ENCODE results near the gene IREB2. TPM values are rescaled to one million over a fixed set of nuclear protein-coding genes. Genes with fewer than 3 reads are reported as not detected.
"Not testable (repeated sequence)": the region's sequence is repeated elsewhere in the genome, so short reads cannot be mapped to it uniquely, and the experiment has no call there.

IREB2 gene
- total and polyA plus RNA-seq, 2 of the 13 experiments (the other 11 are each of a cell fraction or from before 2014, with no cell fraction given) = 24.2 to 30.4 TPM

DNA sequence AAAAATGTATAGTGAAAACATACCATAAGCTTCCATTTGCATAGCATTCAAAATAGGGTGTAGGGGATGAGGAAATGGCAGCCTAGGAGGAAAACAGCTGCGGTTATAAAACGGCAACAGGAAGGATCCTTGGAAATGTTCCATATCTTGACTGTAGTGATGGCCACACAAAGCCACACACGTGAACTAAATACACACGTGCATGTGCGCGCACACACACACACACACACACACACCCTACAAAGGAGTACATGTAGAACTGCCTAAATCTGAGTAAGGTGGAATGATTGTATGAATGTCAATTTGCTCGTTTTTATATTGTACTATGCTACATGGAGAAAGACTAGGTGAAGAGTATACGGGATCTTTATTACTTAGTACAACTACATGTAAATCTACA, 3.9 kb upstream of the IREB2 start (continued):
- TF ChIP-seq, protein P1, sequence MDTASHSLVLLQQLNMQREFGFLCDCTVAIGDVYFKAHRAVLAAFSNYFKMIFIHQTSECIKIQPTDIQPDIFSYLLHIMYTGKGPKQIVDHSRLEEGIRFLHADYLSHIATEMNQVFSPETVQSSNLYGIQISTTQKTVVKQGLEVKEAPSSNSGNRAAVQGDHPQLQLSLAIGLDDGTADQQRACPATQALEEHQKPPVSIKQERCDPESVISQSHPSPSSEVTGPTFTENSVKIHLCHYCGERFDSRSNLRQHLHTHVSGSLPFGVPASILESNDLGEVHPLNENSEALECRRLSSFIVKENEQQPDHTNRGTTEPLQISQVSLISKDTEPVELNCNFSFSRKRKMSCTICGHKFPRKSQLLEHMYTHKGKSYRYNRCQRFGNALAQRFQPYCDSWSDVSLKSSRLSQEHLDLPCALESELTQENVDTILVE (CRISPR knock-in tag; IDR thresholded peaks at IDR 0.05) = no peak
- TF ChIP-seq, protein P2, sequence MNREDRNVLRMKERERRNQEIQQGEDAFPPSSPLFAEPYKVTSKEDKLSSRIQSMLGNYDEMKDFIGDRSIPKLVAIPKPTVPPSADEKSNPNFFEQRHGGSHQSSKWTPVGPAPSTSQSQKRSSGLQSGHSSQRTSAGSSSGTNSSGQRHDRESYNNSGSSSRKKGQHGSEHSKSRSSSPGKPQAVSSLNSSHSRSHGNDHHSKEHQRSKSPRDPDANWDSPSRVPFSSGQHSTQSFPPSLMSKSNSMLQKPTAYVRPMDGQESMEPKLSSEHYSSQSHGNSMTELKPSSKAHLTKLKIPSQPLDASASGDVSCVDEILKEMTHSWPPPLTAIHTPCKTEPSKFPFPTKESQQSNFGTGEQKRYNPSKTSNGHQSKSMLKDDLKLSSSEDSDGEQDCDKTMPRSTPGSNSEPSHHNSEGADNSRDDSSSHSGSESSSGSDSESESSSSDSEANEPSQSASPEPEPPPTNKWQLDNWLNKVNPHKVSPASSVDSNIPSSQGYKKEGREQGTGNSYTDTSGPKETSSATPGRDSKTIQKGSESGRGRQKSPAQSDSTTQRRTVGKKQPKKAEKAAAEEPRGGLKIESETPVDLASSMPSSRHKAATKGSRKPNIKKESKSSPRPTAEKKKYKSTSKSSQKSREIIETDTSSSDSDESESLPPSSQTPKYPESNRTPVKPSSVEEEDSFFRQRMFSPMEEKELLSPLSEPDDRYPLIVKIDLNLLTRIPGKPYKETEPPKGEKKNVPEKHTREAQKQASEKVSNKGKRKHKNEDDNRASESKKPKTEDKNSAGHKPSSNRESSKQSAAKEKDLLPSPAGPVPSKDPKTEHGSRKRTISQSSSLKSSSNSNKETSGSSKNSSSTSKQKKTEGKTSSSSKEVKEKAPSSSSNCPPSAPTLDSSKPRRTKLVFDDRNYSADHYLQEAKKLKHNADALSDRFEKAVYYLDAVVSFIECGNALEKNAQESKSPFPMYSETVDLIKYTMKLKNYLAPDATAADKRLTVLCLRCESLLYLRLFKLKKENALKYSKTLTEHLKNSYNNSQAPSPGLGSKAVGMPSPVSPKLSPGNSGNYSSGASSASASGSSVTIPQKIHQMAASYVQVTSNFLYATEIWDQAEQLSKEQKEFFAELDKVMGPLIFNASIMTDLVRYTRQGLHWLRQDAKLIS (CRISPR knock-in tag; IDR thresholded peaks at IDR 0.05) = no peak

- H3K36me3 ChIP-seq (replicated peaks in 1 of 2; ENCODE audit: control insufficient read depth in 1 of 2, insufficient read depth in 2 of 2, low read length in 2 of 2); CTCF ChIA-PET (ENCODE audit: low intra/inter-chr PET ratio, low total read pairs); ATAC-seq; FAIRE-seq; H3K9me3 ChIP-seq (ENCODE audit: low read length); BruUV-seq (replicated peaks); H4K20me1 ChIP-seq (ENCODE audit: insufficient read depth, low read length); H2AFZ ChIP-seq (ENCODE audit: low read length); H3K9ac ChIP-seq (ENCODE audit: insufficient read depth, low read depth, low read length); in situ Hi-C loops (cut with HindIII; ENCODE audit: extremely low pct_ligation_motif_present, low pct_unique_long_range_greater_than_20kb); H3K27me3 ChIP-seq (ENCODE audit: control insufficient read depth in 1 of 2, insufficient read depth in 2 of 2, low read length in 2 of 2); DNase-seq (ENCODE audit: low spot score); H3K4me3 ChIP-seq (replicated peaks in 1 of 3; ENCODE audit: insufficient read depth in 1 of 3, low read depth in 2 of 3, low read length in 3 of 3); H3K27ac ChIP-seq (ENCODE audit: extremely low read length, insufficient read depth, low read length): not testable (repeated sequence)
- intact Hi-C loops (cut with micrococcal nuclease; ENCODE audit: unreplicated experiment) = loop anchor here (5.0 kb wide), 1 partner anchor 127 kb away; no protein-coding TSS in a partner anchor
- H3K79me2 ChIP-seq (ENCODE audit: insufficient read depth, low read length) = peaks cover 13% of the 10 kb centered on the region
- POLR2A ChIA-PET = interaction anchor here (1.4 kb wide), 1 partner anchor 135 kb away, joined by 4 read pairs; the partner anchor contains the start of gene SKIC8
- peaks cover 34% of the 10 kb centered on the region for H3K4me1 ChIP-seq (ENCODE audit: insufficient read depth, low read length)
- 6% methylated on average over 5 of the region's 6 CpGs for WGBS (ENCODE audit: low lambda C conversion rate)
- peak overlapping the region; percentile 43 for H3K4me2 ChIP-seq (ENCODE audit: low read depth, low read length)
These were observed 3.3 kb upstream of the IREB2 start for GRCh38 chr15:78434711-78435110.

Data from HepG2 (cell line).